GM23248 (cell line): ENCODE results near the gene RPP25L. TPM values are rescaled to one million over a fixed set of nuclear protein-coding genes. Genes with fewer than 3 reads are reported as not detected.

Experiments
- DNase-seq: peaks from one replicate; pipeline ENCODE4 v3.0.0-alpha.2; 2015
- H2AFZ ChIP-seq: fragments of 200-600 bp; sonication (generic); 2 replicates; pipeline ENCODE4 v1.6.1; 2016; ENCODE audit warnings: antibody characterized with exemption
- H3F3A ChIP-seq: fragments of 200-600 bp; sonication (generic); 2 replicates; pipeline ENCODE4 v1.6.1; 2016; ENCODE audit warnings: mild to moderate bottlenecking, antibody characterized with exemption, mixed run types; ENCODE audit not compliant: insufficient read depth
- H3K27ac ChIP-seq: fragments of 200-600 bp; sonication (generic); 2 replicates; pipeline ENCODE4 v1.5.1; 2016; ENCODE audit warnings: mild to moderate bottlenecking
- H3K27me3 ChIP-seq: fragments of 200-600 bp; sonication (generic); replicated peaks from 2 replicates; pipeline ENCODE4 v1.6.1; 2016; ENCODE audit warnings: mild to moderate bottlenecking; ENCODE audit not compliant: insufficient read depth
- H3K36me3 ChIP-seq: fragments of 200-600 bp; sonication (generic); 2 replicates; pipeline ENCODE4 v1.6.1; 2016; ENCODE audit warnings: low read depth, mild to moderate bottlenecking
- H3K4me1 ChIP-seq: fragments of 200-600 bp; sonication (generic); 2 replicates; pipeline ENCODE4 v1.6.1; 2016; ENCODE audit warnings: mild to moderate bottlenecking; ENCODE audit not compliant: insufficient read depth
- H3K4me2 ChIP-seq: fragments of 200-600 bp; sonication (generic); one replicate; pipeline ENCODE4 v1.6.1; 2016; ENCODE audit warnings: mild to moderate bottlenecking; ENCODE audit not compliant: unreplicated experiment
- H3K4me3 ChIP-seq: fragments of 200-600 bp; sonication (generic); 2 replicates; pipeline ENCODE4 v1.5.1; 2016; ENCODE audit warnings: mild to moderate bottlenecking
- H3K79me2 ChIP-seq: fragments of 200-600 bp; sonication (generic); 2 replicates; pipeline ENCODE4 v1.6.1; 2016; ENCODE audit warnings: mild to moderate bottlenecking; ENCODE audit not compliant: insufficient read depth
- H3K9ac ChIP-seq: fragments of 200-600 bp; sonication (generic); 2 replicates; pipeline ENCODE4 v1.6.1; 2016; ENCODE audit warnings: mild to moderate bottlenecking
- H3K9me2 ChIP-seq: fragments of 200-600 bp; sonication (generic); 2 replicates; pipeline ENCODE4 v1.6.1; 2016; ENCODE audit warnings: mixed run types, mild to moderate bottlenecking, moderate library complexity; ENCODE audit not compliant: insufficient read depth
- H3K9me3 ChIP-seq: fragments of 200-600 bp; sonication (generic); one replicate; pipeline ENCODE4 v1.6.1; 2017; ENCODE audit warnings: low read depth
- H4K20me1 ChIP-seq: fragments of 200-600 bp; sonication (generic); 2 replicates; pipeline ENCODE4 v1.6.0; 2016; ENCODE audit not compliant: insufficient read depth
- EZH2 ChIP-seq: fragments of 200-600 bp; sonication (generic); IDR thresholded peaks from 2 replicates; pipeline ENCODE4 v1.6.1; 2018; ENCODE audit warnings: antibody characterized with exemption, mild to moderate bottlenecking; ENCODE audit not compliant: insufficient read depth, poor library complexity, severe bottlenecking
- EZH2phosphoT487 ChIP-seq: fragments of 200-600 bp; sonication (generic); IDR thresholded peaks from 2 replicates; pipeline ENCODE4 v1.6.1; 2018; ENCODE audit warnings: antibody characterized with exemption, moderate library complexity, mild to moderate bottlenecking, low read depth; ENCODE audit not compliant: insufficient read depth
- WGBS, 2 experiments: methylation state at CpG; one replicate each; pipeline ENCODE4 v1.1.6; 2015 to 2017; ENCODE audit warnings: low lambda C conversion rate in 2 of 2, low coverage in 1 of 2; ENCODE audit errors: missing lambda C conversion rate in 2 of 2; 5-methylcytosine and 5-hydroxymethylcytosine counted together
- in situ Hi-C: fragments of 300-500 bp; cut with MboI; formaldehyde crosslinking; loops from 2 replicates; pipeline ENCODE4 v1.15.0; 2020
- polyA plus RNA-seq: library from polyadenylated mRNA; unstranded; fragments of >200 nt; fragmentation: Nextera tagmentation; extraction: Ambion mirVana; gene quantifications from 2 replicates; pipeline ENCODE4 v1.2.1, GENCODE V29; 2016
- total RNA-seq: library from RNA; depleted of rRNA; stranded (reverse); fragments of >200 nt; shearing (Covaris generic); gene quantifications from 2 replicates; pipeline ENCODE4 v1.2.3, GENCODE V29; 2014

The RPP25L gene
- total and polyA plus RNA-seq, 2 experiments from 2014 or later: 16.9 to 21.0 TPM

DNA sequence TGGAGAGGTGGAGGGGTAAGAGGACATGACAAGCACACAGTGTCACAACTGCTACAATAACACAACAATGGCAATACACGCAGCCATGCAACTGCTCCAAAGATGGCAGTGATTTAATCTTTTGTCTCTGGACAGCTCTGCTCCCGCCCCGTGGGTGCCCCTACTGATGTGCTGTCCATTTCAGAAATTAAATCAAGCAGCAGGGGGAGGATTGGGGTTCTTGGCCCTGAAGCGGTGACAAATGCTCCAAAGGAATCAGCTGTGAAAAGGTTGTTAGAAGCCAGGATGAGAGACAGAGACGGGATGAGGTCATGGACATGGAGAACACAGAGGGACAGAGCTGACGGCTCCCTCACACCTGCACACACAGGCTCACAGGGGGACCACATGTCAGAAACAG, 44.9 kb downstream of the RPP25L start:
- H3K4me1 ChIP-seq: no peaks in the 10 kb centered on the region
- H3K79me2 ChIP-seq: no peaks in the 10 kb centered on the region
- no peaks in the 10 kb centered on the region for H3K36me3 ChIP-seq
- no peak overlapping the region for H3K9ac ChIP-seq
- DNase-seq: no peak
- H3K27me3 ChIP-seq: peaks cover 17% of the 10 kb centered on the region
- H3K9me3 ChIP-seq: no peaks in the 10 kb centered on the region
- TF ChIP-seq EZH2 (no peak), EZH2phosphoT487 (no peak)
- H4K20me1 ChIP-seq: no peaks in the 10 kb centered on the region
- no peaks in the 10 kb centered on the region for H3K9me2 ChIP-seq
- in situ Hi-C loops: no loop called here
- no peaks in the 10 kb centered on the region for H3F3A ChIP-seq
- 60 to 62% methylated on average over 6 of the region's 6 CpGs for WGBS, 2 experiments
- no peak overlapping the region for H3K27ac ChIP-seq
- H2AFZ ChIP-seq: no peak overlapping the region
- H3K4me3 ChIP-seq: no peak overlapping the region
- no peak overlapping the region for H3K4me2 ChIP-seq

GRCh38 chr9:34566322-34566721, 45.6 kb downstream of the RPP25L start:
- H3K4me1 ChIP-seq: no peaks in the 10 kb centered on the region
- 82 to 88% methylated on average over 8 of the region's 8 CpGs for WGBS, 2 experiments
- no peak overlapping the region for H3K4me2 ChIP-seq
- no peak overlapping the region for H2AFZ ChIP-seq
- in situ Hi-C loops: no loop called here
- H3K9ac ChIP-seq: no peak overlapping the region
- H3K9me3 ChIP-seq: no peaks in the 10 kb centered on the region
- DNase-seq: no peak
- no peak for TF ChIP-seq EZH2phosphoT487
- no peak for TF ChIP-seq EZH2
- peaks cover 17% of the 10 kb centered on the region for H3K27me3 ChIP-seq
- H3K9me2 ChIP-seq: no peaks in the 10 kb centered on the region
- H3F3A ChIP-seq: no peaks in the 10 kb centered on the region
- H3K4me3 ChIP-seq: no peak overlapping the region
- H3K79me2 ChIP-seq: no peaks in the 10 kb centered on the region
- no peaks in the 10 kb centered on the region for H4K20me1 ChIP-seq
- H3K36me3 ChIP-seq: no peaks in the 10 kb centered on the region
- H3K27ac ChIP-seq: no peak overlapping the region

GRCh38 chr9:34565856-34566255, 46.0 kb downstream of the RPP25L start:
- no peak for TF ChIP-seq EZH2
- TF ChIP-seq EZH2phosphoT487: no peak
- H3K36me3 ChIP-seq: no peaks in the 10 kb centered on the region
- H3K9me2 ChIP-seq: no peaks in the 10 kb centered on the region
- H3K4me2 ChIP-seq: no peak overlapping the region
- in situ Hi-C loops: no loop called here
- H2AFZ ChIP-seq: no peak overlapping the region
- H3K27ac ChIP-seq: no peak overlapping the region
- H3K4me3 ChIP-seq: no peak overlapping the region
- no peaks in the 10 kb centered on the region for H3F3A ChIP-seq
- H3K9ac ChIP-seq: no peak overlapping the region
- no peak for DNase-seq
- H3K4me1 ChIP-seq: no peaks in the 10 kb centered on the region
- WGBS, 2 experiments: 75 to 78% methylated on average over 4 to 8 of the region's 8 CpGs
- H3K9me3 ChIP-seq: no peaks in the 10 kb centered on the region
- no peaks in the 10 kb centered on the region for H3K79me2 ChIP-seq
- H4K20me1 ChIP-seq: no peaks in the 10 kb centered on the region
- peaks cover 17% of the 10 kb centered on the region for H3K27me3 ChIP-seq

DNA sequence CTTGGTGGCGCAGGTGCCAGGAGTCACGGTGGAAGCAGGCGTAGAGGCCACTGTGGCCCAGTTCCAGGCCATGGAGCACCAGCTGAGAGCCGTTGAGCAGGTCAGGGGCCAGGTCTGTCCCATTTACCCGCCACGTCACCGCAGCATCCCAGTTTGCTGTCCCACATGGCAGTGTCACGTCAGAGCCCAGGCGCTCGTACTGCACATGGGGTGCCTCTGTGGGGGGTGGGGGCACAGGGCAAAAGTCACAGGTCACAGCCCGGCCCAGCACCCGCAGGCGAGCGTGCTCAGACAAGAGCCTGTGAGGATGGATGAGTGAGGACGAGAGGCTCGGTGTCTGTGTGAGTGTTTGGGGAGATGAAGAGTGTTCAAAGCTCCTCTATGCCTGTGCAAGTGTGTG, 47.3 kb downstream of the RPP25L start:
- H3K9me3 ChIP-seq: no peaks in the 10 kb centered on the region
- WGBS, 2 experiments: 84 to 90% methylated on average over 16 of the region's 16 CpGs
- in situ Hi-C loops: no loop called here
- H3K79me2 ChIP-seq: no peaks in the 10 kb centered on the region
- no peak for TF ChIP-seq EZH2
- no peaks in the 10 kb centered on the region for H4K20me1 ChIP-seq
- no peaks in the 10 kb centered on the region for H3K36me3 ChIP-seq
- no peaks in the 10 kb centered on the region for H3K4me1 ChIP-seq
- H2AFZ ChIP-seq: no peak overlapping the region
- H3K27ac ChIP-seq: no peak overlapping the region
- no peak for DNase-seq
- H3K27me3 ChIP-seq: peaks cover 10% of the 10 kb centered on the region
- no peak overlapping the region for H3K9ac ChIP-seq
- no peak overlapping the region for H3K4me2 ChIP-seq
- no peaks in the 10 kb centered on the region for H3F3A ChIP-seq
- no peaks in the 10 kb centered on the region for H3K9me2 ChIP-seq
- no peak overlapping the region for H3K4me3 ChIP-seq

DNA sequence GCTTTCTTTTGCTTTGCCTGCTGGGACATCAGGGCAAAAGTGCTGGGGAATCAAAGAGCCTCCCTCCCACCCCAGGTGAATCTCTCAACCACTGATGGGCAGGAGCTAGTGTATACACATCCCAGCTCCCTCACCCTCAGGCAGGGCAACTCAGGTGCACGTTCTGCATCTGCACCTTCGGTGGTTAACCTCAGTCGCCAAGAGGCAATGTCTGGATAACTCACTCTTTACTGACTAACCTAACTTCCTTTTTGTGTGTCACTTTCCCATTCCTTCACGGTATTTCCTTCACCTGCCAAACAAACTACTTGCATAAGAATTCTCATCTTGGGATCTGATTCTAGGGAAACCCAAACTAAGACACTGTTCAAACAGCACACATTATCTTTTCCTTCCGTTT, 48.6 kb downstream of the RPP25L start:
- no peak for TF ChIP-seq EZH2phosphoT487
- TF ChIP-seq EZH2: no peak
- H4K20me1 ChIP-seq: no peaks in the 10 kb centered on the region
- no peak overlapping the region for H3K27ac ChIP-seq
- peaks cover 10% of the 10 kb centered on the region; the same call in 1 of the 2 replicates for H3K27me3 ChIP-seq
- no peak overlapping the region for H3K4me2 ChIP-seq
- in situ Hi-C loops: no loop called here
- no peak overlapping the region for H2AFZ ChIP-seq
- H3K79me2 ChIP-seq: no peaks in the 10 kb centered on the region
- DNase-seq: no peak
- no peak overlapping the region for H3K4me3 ChIP-seq
- WGBS, 2 experiments: 75 to 76% methylated on average over 5 of the region's 5 CpGs
- H3K4me1 ChIP-seq: no peaks in the 10 kb centered on the region
- H3K36me3 ChIP-seq: no peaks in the 10 kb centered on the region
- no peaks in the 10 kb centered on the region for H3F3A ChIP-seq
- no peak overlapping the region for H3K9ac ChIP-seq
- H3K9me2 ChIP-seq: no peaks in the 10 kb centered on the region
- no peaks in the 10 kb centered on the region for H3K9me3 ChIP-seq
